GM18861 (cell line): ENCODE results near the gene CDH4.

Experiments
- ATAC-seq: cut with Tn5 transposase; IDR thresholded peaks from one replicate; pipeline ENCODE4 v1.9.1; 2021; ENCODE audit not compliant: unreplicated experiment

The CDH4 gene

GRCh38 chr20:61640131-61640870 lies 388.2 kb downstream of the CDH4 start:
- no peak for ATAC-seq

DNA sequence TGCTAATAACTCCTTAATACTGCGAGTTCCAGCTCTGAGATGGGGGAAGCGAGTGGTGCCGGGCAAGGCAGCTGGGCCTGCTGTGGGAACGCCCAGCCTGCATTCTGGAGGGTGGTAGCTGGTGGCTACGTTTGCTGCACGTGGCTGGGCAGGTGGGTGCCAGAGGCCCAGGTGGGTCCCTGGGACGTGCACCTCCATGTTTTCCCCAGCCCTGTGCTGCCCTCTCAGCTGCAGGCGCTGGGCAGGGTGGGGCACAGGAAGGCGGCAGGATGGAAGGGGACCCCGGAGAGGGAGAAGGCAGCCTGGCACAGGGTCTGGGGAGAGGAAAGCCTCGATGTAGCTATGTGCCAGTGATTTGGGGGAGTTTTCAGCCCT lies 388.8 kb downstream of the CDH4 start:
- no peak for ATAC-seq

- ATAC-seq = no peak
Observed at GRCh38 chr20:61643656-61644377, 391.8 kb downstream of the CDH4 start.

GRCh38 chr20:61644378-61645076 lies 392.5 kb downstream of the CDH4 start:
- no peak for ATAC-seq

DNA sequence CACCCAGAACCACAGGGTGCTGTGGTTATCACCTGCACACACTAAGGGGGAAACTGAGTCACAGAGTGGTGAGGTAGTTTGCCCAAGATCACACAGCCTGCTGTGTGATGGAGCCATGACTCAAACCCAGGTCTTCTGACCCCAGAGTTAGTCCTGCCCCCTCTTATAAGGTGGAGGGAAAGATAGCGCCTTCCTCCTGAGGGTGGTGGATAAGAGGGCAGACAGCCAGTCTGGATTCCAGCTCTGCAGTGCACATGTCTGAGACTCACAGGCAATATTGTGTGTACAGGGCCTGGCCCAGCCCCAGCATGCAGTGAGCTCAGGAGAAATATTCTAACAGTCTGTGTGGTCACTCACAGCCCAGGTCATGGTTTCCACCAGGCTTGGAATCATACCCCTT lies 393.7 kb downstream of the CDH4 start:
- ATAC-seq = no peak

GRCh38 chr20:61646453-61646852 lies 394.4 kb downstream of the CDH4 start:
- ATAC-seq = no peak

- no peak for ATAC-seq
Observed at GRCh38 chr20:61646986-61647385, 394.9 kb downstream of the CDH4 start.

DNA sequence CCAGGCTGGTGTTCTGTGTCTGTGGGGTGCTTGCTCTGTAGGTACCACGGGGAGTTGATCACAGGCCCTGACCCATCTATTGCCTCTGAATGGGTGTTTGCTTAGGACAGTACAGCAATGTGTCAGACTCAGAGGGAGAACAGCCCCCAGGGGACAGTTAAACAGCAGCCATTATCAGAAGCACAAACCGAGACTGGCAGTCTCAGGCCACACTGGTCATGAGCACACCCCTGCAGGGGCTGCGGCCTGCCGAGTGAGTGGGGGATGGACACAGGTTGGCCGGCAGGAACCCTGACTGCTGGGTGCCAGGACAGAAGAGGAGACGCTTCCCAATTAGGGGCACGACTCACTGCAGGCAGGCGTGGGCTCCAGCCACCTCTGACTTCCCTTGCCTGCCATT lies 395.6 kb downstream of the CDH4 start:
- no peak for ATAC-seq

DNA sequence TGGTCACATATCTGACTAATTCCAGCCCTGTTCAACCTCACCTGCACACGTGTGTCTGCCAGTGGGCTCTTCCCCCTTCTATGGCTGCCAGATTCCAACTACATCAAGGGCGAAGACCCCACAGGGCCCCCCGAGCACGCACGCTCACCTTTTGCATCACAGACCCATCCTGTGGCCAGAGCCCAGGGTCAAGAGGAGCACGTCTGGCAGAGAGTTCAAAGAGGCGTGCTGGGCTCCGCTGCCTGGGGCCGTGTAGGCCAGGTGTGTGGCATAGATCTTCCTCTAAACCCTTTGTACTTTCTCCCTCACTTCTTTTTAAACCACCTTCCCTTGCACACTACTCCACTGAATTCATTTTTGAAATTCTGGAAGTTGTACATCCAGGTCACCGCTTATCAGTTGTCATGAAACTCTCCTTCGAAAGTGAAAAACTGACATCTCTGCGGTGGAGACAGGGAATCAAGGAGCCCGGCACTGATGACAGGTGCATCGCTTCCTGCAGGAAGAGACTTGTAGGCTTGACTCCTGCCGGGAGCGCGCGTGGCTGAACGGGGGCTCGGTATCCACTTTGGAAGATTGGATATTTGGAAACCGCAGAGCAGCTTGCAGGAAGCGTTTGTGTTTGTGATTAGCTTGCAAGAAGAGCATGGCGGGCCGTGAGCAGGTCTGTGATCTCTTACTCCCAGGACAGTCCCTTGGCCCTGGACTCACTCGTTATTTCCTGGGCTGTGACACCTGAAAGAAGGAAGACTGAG lies 397.2 kb downstream of the CDH4 start:
- ATAC-seq = no peak

GRCh38 chr20:61649860-61650162 lies 397.8 kb downstream of the CDH4 start:
- no peak for ATAC-seq

GRCh38 chr20:61650912-61651733 lies 399.1 kb downstream of the CDH4 start:
- ATAC-seq = no peak

DNA sequence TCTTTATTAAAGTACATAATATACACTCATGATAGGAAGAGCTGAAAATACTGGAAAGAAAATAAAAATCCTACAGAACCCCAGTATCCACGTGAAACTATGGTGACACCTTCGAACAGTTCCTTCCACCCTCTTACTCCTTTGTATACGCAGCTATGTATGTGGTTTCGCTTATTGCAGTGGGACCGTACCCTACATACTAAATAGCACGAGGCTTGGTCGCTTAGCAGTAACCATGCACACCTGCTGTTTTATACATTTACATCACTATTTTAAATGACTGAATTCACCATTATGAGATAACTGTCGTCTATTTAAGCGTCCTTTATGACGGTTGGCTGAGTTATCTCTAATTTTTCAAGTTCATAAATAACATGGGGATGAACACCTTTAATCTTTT lies 400.1 kb downstream of the CDH4 start:
- no peak for ATAC-seq

GRCh38 chr20:61654726-61655125 lies 402.7 kb downstream of the CDH4 start:
- no peak for ATAC-seq

- ATAC-seq = no peak
Observed at GRCh38 chr20:61655591-61655990, 403.5 kb downstream of the CDH4 start.

- no peak for ATAC-seq
Observed at GRCh38 chr20:61656198-61656597, 404.1 kb downstream of the CDH4 start.

- ATAC-seq = no peak
Observed at GRCh38 chr20:61657721-61658377, 405.8 kb downstream of the CDH4 start.

DNA sequence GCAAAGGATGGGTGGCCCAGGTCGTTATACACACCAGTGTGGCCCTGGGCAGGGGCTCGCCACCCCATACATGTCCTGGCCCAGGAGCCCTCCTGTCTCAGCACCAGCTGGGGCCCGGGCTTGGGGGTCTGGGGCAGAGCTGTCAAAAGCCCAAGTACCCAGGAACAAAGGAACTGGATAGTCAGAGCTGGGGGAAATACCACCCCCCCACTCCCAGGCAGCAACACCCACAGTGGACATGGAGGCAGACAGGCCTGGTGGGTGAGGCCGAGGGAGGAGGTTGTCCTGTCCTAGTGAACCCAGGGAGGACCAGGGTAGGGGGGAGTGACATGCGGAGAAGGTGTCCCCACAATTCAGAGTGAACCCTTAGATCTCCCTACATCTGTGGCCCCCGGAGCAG lies 406.5 kb downstream of the CDH4 start:
- ATAC-seq = no peak

DNA sequence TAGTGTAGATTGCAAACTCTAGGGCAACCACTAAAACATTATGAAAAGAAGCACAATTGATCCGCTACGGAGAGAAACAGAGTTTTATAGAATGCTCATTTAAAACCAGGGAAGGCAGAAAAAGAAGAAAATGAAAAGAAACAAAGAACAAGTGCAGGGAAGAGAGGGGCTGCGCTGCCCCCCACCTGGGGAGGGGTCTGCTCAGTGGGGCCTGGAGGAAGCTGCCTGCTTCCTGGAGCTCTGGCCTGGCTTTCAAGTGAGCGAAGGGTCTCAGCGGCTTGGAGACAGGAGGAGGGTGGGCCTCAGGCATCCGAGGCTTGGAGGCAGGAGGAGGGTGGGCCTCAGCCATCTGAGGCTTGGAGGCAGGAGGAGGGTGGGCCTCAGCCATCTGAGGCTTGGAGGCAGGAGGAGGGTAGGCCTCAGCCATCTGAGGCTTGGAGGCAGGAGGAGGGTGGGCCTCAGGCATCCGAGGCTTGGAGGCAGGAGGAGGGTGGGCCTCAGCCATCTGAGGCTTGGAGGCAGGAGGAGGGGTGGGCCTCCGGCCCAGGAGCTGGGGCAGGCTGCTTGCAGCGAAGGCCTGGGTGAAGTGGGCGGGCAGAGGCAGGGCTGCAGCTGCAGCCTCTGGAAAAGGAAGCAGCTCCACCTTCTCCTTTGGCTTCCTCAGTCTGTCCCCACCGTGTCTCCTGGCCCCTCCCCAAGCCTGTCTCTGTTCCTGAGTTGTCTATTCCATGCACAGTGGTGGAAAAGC lies 407.4 kb downstream of the CDH4 start:
- ATAC-seq = no peak

DNA sequence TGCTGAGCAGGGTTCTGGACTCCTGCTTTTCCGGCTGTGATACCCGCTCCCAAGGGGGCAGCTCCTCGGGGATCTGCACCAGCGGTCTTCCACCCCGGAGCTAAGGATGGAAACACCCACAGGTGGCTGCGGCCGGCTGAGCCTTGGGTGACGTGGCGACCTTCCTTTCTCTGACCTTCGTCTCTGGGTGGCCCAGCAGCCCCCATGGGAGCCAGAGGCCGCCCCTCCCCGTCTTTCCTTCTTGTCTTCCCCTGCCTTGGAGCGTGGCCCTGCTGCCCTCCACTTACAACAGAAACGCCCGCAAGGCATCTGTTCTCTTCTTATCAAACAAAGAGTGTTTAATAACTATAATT lies 407.9 kb downstream of the CDH4 start:
- ATAC-seq = no peak

DNA sequence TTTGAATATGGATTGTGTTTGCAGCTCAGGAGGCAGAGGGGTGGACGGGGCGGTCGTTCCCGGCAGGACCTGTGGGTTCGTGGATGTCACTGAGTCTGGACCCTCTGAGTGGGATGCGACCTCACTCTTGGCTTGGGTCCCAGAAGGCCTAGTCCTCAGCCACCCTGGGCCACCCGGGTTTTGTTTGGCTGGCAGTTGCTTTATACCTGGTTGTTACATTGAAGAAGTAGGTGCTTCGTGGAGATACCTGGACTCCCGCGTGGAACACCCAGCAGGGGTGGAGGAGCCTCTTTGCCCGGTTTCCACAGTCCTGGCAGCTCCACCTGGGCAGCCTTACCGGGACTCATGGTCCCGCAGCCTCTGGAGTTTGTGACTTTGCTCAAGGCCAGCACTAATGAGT lies 408.5 kb downstream of the CDH4 start:
- no peak for ATAC-seq
